HG03045 (cell line): ENCODE results near the gene LBHD2.

Source experiments
- ATAC-seq: cut with Tn5 transposase; IDR thresholded peaks from one replicate; pipeline ENCODE4 v1.9.1; 2021; ENCODE audit warnings: mild to moderate bottlenecking, moderate library complexity; ENCODE audit not compliant: unreplicated experiment

Gene LBHD2

DNA sequence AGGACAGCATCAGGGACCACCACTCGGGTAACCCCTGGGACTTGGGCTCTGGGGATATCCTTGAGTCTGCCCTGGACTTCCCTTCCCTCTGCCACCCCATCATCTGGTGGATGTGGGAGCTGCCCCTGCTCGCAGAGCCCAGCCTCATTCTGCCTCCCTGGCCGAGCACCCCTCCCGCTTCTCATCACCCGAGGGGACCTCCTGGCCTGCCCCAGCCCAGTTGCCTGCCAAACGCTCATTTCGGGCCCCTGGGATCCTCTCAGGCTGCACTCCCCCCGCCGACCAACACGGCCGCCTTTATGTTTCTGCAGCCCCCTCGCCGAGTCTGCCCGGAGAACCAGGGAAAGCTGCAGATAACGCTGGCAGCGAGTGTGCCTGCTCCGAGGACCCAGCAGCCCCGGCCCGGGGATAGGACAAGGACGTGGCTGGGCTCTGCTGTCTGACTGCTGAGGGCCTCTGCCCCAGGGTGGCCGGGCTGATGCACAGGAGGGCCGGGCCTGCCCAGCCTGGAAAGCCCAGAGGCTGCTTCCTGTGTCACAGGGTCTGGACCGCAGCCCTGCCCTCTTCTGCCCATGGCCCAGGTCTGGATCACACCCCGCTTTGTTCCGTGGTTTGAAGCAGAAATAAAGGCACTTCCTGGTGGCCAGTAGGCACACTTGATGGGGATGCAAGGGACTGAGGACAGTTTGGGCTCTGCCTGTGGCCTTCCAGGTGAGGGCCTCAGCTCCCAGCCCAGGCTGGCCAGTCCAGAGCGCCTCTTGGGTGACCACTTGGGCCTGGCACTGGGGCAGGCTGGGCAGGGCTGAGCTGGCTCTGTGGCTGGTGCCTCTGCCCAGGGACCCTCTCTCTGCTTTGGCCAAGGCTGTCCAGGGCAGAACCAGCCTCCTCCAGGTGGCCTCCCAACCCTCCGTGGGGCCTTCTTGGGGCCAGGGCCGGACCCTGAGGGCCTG is 5.7 kb downstream of the LBHD2 start:
- no peak for ATAC-seq

DNA sequence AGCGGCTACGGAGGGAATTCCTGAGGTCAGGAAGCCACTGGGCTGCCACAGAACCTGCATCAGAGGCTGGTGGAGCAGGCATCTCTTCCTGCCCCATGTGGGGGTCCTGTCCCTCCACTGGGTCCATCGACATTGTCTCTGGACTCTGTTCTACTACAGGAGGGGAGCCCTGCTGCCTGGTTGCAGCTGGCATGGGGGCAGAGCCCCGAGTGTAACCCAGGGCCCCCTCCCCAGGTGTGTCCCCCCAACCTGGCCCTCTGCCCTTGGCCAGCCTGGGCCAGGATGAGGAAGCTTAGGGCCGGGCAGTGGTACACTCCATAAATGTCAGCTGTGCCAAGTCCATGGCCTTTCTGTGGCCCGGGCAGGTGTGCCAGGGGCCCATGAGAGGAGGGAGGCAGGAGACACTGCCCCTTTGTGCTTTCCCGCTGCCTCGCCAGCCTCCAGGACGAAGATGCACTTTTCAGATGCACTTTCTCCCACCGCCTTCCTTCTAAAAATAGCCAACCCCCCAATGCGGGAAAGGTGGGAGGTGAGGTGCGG is 6.5 kb downstream of the LBHD2 start:
- ATAC-seq, result no peak

- peak; percentile 56 for ATAC-seq
These were observed 7.3 kb downstream of the LBHD2 start for GRCh38 chr14:103091041-103091882.

GRCh38 chr14:103091883-103092222 is 7.8 kb downstream of the LBHD2 start:
- ATAC-seq, result no peak

GRCh38 chr14:103093856-103094405 is 9.9 kb downstream of the LBHD2 start:
- no peak for ATAC-seq

DNA sequence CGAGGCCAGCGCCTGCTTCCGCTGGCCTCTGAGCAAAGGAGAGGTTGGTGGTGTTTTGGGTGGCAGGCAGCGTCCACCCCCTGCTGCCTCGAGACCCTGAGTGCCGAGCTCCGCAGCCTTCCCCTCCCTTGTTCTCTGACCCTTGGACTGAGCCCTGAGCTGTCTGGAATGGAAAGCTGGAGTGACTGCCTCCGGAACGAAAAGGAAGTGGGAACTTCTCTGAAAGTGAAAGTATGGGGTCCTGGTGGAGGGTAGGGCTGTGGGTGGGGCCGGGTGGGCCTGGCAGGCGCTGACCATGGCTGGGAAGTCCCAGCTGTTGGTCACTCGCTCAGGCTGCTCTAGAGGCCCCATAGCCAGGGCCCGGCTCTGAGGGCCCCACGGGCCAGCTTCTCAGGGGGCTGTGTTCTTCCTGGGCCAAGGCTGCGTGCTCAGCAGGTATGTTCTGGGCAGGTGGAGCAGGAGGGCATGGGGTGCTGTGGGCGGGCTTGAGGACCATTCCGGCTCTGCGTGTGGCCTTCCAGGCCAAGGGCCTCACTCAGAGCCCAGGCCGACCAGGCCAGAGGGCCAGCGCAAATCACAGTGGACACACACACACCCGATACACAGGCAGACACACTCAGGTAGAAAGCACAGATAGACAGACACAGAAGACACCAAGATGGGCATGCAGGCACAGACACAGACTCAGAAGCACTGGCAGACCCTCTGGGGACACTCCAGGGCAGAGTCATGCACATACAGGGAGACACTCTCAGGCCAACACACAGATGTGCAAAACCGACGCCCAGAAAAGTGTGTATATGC is 10.6 kb downstream of the LBHD2 start, which contains the start of gene EXOC3L4:
Gene EXOC3L4 (plus strand): TSS at position 320 of the 804 bp plus-strand sequence. CDS start 5,495 bp downstream, outside the sequence.
- ATAC-seq, result no peak

- no peak for ATAC-seq
These were observed 11.3 kb downstream of the LBHD2 start for GRCh38 chr14:103095210-103095778.

DNA sequence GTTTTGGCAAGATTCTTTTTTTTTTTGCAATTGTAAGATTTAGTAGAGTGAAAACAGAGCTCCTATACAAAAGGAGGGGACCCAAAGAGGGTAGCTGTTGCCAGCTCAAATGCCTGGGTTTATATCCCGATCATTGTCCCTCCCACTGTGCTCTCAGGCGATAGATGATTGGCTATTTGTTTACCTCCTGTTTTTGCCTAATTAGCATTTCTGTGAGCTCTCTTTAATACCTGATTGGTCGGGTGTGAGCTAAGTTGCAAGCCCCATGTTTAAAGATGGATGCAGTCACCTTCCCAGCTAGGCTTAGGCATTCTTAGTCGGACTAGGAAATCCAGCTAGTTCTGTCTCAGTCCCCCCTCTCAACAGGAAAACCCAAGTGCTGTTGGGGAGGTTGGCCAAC is 12.4 kb downstream of the LBHD2 start:
- no peak for ATAC-seq

DNA sequence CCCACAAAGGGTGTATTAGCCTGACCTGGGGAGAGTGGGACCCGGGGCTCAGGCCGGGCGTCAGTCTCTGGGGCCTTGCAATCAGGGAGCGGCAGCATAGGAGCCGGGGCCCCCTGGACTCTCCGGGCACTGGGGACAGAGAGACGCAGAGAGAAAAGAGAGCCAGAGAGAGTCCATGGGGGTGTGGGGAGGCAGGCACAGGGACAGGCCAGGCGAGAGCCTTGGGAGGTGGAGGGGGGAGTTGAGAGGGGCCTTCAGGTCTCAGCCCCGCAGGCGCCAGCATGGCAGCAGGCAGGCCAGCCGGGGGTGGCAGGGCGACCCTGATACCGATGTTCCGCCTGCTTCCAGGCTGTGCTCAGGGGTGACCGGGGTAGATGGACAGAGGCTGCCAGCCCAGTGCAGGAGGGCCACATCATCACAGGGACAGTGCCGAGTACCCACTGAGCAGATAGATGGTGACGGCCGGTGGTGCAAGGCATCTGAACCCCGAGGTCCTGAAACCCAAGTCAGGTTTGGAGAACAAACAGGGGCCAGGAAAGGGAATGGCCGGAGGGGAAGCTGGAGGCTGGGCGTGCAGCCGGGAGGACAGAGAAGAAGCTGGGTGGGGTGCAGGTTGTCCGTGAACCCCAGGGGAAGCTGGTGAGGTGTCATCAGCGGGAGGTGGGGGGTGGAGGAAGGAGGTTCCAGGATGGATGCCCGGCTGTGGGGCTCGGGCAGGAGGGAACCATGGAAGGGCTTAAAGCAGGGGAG is 13.4 kb downstream of the LBHD2 start:
- ATAC-seq, result no peak

GRCh38 chr14:103097994-103098957 is 14.3 kb downstream of the LBHD2 start:
- no peak for ATAC-seq

DNA sequence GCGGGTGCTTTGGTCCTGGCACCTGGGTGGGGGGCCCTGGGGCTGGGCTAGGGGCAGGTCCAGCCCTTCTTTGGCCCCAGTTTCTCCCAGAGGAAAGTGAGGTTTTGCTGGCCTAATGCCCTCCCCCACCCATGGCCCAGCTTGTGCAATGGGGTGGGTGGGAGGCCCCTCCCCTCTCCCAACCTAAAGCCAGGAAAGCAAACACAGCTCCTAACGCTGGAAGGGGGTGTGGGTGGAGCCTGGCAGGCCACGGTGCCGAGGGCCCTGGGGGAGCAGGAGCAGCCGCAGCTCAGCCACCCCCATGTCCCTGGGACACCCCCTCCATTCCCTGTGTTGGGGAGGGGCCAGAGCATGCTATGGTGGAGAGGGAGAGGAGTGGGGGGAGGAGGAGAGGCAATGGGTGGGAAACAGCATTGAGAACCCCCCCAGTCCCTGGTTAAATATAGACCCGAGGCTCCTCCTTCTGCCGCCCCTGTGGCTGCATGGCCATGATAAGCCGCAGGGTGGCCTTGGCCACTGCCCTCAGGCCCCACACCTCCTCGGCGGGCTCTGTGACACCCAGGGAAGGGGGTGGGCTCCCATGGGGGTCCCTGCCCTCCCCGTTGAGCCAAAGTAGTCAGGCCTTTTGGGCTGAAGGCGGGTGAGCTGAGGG is 15.2 kb downstream of the LBHD2 start:
- no peak for ATAC-seq

DNA sequence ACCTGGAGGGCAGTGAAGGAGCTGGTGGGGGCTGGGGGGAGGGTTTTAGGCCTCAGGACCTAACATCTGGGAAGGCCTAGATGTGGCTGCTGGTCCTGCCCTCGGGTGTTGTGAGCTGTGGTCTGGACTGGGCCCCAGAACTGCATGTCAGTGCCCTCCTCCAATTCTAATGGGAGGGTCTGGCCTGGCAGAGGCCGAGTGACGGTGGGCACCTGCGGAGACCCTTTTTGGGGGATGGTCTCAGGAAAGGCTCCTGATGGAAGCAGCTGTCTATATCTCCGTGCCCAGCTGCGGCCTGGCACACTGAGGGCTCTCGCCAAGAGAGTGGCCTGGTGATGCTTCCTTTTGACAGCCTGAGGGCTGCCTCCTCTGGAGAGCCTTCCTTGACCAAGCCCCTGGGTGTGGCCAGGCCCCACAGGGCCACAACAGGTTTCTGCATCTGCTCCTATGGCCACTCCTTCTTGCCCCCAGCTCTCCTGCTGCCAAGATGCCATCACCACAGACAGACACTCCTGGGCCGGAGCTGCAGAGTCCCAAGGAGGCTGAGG is 15.8 kb downstream of the LBHD2 start:
- ATAC-seq, result no peak

DNA sequence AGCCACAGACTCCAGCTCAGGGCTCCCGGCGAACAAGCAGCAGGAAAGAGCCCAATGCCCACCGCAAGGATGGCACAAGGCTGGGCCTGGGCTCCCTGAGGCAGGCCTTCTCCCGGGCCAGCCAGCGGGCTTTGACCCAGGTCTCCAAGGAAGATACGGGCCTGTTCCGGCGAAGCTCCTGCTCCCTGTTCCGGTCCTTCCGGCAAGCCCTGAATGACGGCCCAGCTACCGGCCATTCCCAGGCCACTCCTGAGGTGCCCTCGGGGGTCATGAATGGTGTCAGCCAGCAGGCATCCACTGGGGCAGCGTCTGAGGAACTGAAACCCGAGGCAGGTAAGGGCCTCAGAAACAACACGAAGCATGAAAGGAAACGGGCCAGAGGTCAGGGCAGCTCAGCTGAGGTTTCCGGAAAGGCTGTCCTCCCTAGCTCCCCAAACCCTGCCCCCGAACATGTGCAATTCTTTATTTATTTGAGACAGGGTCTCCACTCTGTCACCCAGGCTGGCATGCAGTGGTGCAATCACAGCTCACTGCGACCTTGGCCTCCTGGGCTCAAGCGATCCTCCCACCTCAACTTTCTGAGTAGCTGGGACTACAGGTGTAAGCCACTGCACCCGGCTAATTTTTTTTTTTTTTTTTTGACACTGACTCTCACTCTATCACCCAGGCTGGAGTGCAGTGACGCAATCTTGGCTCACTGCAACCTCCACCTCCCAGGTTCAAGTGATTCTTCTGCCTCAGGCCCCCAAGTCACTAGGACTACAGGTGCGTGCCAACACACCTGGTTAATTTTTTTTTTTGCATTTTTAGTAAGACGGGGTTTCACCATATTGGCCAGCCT is 16.5 kb downstream of the LBHD2 start:
- no peak for ATAC-seq

GRCh38 chr14:103101257-103101962 is 17.4 kb downstream of the LBHD2 start:
- ATAC-seq, result no peak

- ATAC-seq, result no peak
These were observed 18.1 kb downstream of the LBHD2 start for GRCh38 chr14:103101963-103102688.
